ENCODE data around the gene FTL.

DNA sequence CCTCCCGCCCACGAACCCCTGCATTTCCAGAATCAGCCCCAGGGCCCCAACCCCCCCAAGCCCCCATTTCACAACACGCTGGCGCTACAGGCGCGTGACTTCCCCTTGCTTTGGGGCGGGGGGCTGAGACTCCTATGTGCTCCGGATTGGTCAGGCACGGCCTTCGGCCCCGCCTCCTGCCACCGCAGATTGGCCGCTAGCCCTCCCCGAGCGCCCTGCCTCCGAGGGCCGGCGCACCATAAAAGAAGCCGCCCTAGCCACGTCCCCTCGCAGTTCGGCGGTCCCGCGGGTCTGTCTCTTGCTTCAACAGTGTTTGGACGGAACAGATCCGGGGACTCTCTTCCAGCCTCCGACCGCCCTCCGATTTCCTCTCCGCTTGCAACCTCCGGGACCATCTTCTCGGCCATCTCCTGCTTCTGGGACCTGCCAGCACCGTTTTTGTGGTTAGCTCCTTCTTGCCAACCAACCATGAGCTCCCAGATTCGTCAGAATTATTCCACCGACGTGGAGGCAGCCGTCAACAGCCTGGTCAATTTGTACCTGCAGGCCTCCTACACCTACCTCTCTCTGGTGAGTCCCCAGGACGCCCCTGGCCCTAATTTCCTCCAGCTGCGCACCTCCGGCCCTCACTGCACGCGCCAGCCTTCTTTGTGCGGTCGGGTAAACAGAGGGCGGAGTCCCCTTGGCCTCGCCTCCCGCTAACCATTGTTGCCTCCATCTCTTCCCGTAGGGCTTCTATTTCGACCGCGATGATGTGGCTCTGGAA, at the start of gene FTL:
- TF ChIP-seq, protein P1, sequence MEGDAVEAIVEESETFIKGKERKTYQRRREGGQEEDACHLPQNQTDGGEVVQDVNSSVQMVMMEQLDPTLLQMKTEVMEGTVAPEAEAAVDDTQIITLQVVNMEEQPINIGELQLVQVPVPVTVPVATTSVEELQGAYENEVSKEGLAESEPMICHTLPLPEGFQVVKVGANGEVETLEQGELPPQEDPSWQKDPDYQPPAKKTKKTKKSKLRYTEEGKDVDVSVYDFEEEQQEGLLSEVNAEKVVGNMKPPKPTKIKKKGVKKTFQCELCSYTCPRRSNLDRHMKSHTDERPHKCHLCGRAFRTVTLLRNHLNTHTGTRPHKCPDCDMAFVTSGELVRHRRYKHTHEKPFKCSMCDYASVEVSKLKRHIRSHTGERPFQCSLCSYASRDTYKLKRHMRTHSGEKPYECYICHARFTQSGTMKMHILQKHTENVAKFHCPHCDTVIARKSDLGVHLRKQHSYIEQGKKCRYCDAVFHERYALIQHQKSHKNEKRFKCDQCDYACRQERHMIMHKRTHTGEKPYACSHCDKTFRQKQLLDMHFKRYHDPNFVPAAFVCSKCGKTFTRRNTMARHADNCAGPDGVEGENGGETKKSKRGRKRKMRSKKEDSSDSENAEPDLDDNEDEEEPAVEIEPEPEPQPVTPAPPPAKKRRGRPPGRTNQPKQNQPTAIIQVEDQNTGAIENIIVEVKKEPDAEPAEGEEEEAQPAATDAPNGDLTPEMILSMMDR (IDR thresholded peaks at IDR 0.05), result no peak
- TF ChIP-seq POLR2A (IDR thresholded peaks at IDR 0.05), result peak; percentile 43 to 100

Measured in vagina (tissue), 2 donors.